HL-60 (cell line): ENCODE results near the gene DNAJC5G.

Source experiments
- DNase-seq, 2 experiments: peaks; one replicate each; pipeline ENCODE4 v3.0.0-alpha.2; 2010 to 2020; ENCODE audit warnings: low read depth in 1 of 2, low spot score in 1 of 2
- H3K27ac ChIP-seq: fragments of 250-450 bp; sonication (Bioruptor Pico); replicated peaks from 2 replicates; pipeline ENCODE4 v1.5.1; 2020; ENCODE audit warnings: mild to moderate bottlenecking, moderate library complexity
- H3K27me3 ChIP-seq: fragments of 250-450 bp; sonication (Bioruptor Pico); 2 replicates; pipeline ENCODE4 v1.5.1; 2021; ENCODE audit warnings: mild to moderate bottlenecking, moderate library complexity; ENCODE audit not compliant: insufficient read depth, poor library complexity, severe bottlenecking
- H3K4me3 ChIP-seq: replicated peaks from 2 replicates; pipeline ENCODE4 v1.5.1; 2011; ENCODE audit warnings: mild to moderate bottlenecking, control low read depth, low read length; ENCODE audit not compliant: insufficient read depth
- CTCF ChIP-seq: IDR thresholded peaks from one replicate; pipeline ENCODE4 v1.5.1; 2011; ENCODE audit warnings: low read length, control low read depth, inconsistent platforms; ENCODE audit not compliant: insufficient read depth
- GABPA ChIP-seq: IDR thresholded peaks from 2 replicates; pipeline ENCODE4 v1.6.1; 2012; ENCODE audit warnings: low read depth
- POLR2AphosphoS5 ChIP-seq: IDR thresholded peaks from 2 replicates; pipeline ENCODE4 v1.6.1; 2012; ENCODE audit warnings: low read depth
- REST ChIP-seq: IDR thresholded peaks from 2 replicates; pipeline ENCODE4 v1.6.1; 2012; ENCODE audit warnings: low read depth; ENCODE audit not compliant: insufficient replicate concordance
- SPI1 ChIP-seq: IDR thresholded peaks from 2 replicates; pipeline ENCODE4 v1.6.1; 2012; ENCODE audit warnings: low read depth, mild to moderate bottlenecking, borderline replicate concordance

The DNAJC5G gene

DNA sequence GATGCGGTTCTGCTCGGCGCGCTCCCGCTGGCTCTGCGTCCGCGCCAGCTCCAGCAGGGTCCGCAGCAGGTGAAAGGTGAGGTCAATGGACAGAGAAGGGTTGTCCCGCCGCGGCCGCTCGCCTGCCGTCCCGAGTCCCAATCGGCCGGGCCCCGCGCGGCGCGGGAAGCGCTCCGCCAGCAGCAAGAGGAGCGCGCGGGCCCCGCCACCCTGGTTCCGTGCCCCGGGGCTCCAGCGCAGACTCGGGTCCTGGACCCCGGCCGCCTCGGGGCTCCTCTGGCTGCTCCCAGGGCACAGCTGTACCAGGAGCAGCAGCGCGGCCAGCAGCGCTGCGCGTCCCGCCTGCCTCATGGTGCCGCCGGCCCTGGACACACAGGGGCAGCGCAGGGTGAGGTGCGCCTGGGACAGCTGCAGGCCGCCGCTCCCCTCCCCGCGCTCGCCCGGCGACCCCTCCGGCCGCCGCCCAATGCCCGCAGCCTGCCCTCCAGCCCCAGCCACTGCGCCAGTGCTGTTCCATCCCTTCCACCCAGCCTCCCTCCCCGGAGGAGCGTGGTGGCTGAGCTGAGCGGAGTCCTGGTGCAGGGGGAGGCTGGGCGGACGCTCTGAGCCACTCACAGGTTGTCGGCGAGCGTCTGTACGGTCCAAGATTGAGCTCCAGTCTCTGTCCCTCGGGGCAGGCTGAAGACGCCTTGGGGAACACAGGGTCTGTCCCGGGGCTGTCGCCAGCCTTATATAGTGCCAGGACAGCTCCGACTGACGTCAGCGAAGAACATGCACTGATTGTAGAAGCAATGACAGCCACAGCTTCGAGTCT is 32.5 kb downstream of the DNAJC5G start:
- Histone ChIP-seq H3K27ac (no peak overlapping the region), H3K27me3 (peaks cover 12% of the 10 kb centered on the region), H3K4me3 (no peak overlapping the region)
- TF ChIP-seq POLR2AphosphoS5 (no peak), REST (no peak), GABPA (no peak), SPI1 (no peak), CTCF (no peak)
- no peak for DNase-seq

- H3K27me3 ChIP-seq, result peaks cover 12% of the 10 kb centered on the region
- H3K27ac ChIP-seq, result no peak within 1 kb of the TSS
- H3K4me3 ChIP-seq, result no peak within 1 kb of the TSS
- no peak for DNase-seq
- TF ChIP-seq SPI1 (no peak), POLR2AphosphoS5 (no peak), CTCF (no peak), GABPA (no peak), REST (peak; percentile 89)
Measured at GRCh38 chr2:27308359-27308881, 33.2 kb downstream of the DNAJC5G start, which contains the start of gene UCN. Gene UCN (minus strand): TSS chr2:27308445. CDS start chr2:27307895, 550 bp downstream.

- Histone ChIP-seq H3K27ac (no peak overlapping the region), H3K4me3 (no peak overlapping the region), H3K27me3 (peaks cover 12% of the 10 kb centered on the region)
- TF ChIP-seq CTCF (no peak), SPI1 (no peak), POLR2AphosphoS5 (no peak), REST (no peak), GABPA (no peak)
- DNase-seq, result no peak
Measured at GRCh38 chr2:27309651-27310050, 34.4 kb downstream of the DNAJC5G start.
